Smooth muscle cell (in vitro differentiated cells): ENCODE results near the gene MC2R. TPM values are rescaled to one million over a fixed set of nuclear protein-coding genes. Genes with fewer than 3 reads are reported as not detected.

Experiments used
- DNase-seq: peaks from one replicate; lab custom pipeline; 2025; ENCODE audit not compliant: unreplicated experiment; lab: John Stamatoyannopoulos, UW
- H2AFZ ChIP-seq: fragments of 200-600 bp; sonication (generic); 2 replicates; pipeline ENCODE4 v1.6.0; 2016; ENCODE audit warnings: antibody characterized with exemption, low read depth, mild to moderate bottlenecking
- H3F3A ChIP-seq: fragments of 200-600 bp; sonication (generic); 2 replicates; pipeline ENCODE4 v1.6.0; 2017; ENCODE audit warnings: antibody characterized with exemption, low read depth
- H3K27ac ChIP-seq: fragments of 200-600 bp; sonication (generic); 2 replicates; pipeline ENCODE4 v1.5.1; 2016; ENCODE audit warnings: low read depth, mild to moderate bottlenecking
- H3K27me3 ChIP-seq: fragments of 200-600 bp; sonication (generic); 2 replicates; pipeline ENCODE4 v1.6.1; 2016; ENCODE audit warnings: low read depth, mild to moderate bottlenecking
- H3K36me3 ChIP-seq: fragments of 200-600 bp; sonication (generic); 2 replicates; pipeline ENCODE4 v1.5.1; 2016; ENCODE audit warnings: low read depth
- H3K4me1 ChIP-seq: fragments of 200-600 bp; sonication (generic); 2 replicates; pipeline ENCODE4 v1.5.1; 2016; ENCODE audit warnings: low read depth
- H3K4me2 ChIP-seq: fragments of 200-600 bp; sonication (generic); 2 replicates; pipeline ENCODE4 v1.6.0; 2016; ENCODE audit warnings: mild to moderate bottlenecking
- H3K4me3 ChIP-seq: fragments of 200-600 bp; sonication (generic); 2 replicates; pipeline ENCODE4 v1.5.1; 2016; ENCODE audit warnings: mild to moderate bottlenecking
- H3K79me2 ChIP-seq: fragments of 200-600 bp; sonication (generic); 2 replicates; pipeline ENCODE4 v1.6.0; 2016; ENCODE audit warnings: low read depth, mild to moderate bottlenecking
- H3K9ac ChIP-seq: fragments of 200-600 bp; sonication (generic); 2 replicates; pipeline ENCODE4 v1.6.0; 2016; ENCODE audit warnings: low read depth
- H3K9me3 ChIP-seq: fragments of 200-600 bp; sonication (generic); replicated peaks from 2 replicates; pipeline ENCODE4 v1.5.1; 2016; ENCODE audit warnings: low read depth
- H4K20me1 ChIP-seq: fragments of 200-600 bp; sonication (generic); 2 replicates; pipeline ENCODE4 v1.6.0; 2016; ENCODE audit warnings: low read depth
- WGBS: methylation state at CpG from one replicate; pipeline ENCODE4 v1.1.7; 2016; ENCODE audit warnings: low lambda C conversion rate; 5-methylcytosine and 5-hydroxymethylcytosine counted together
- polyA plus RNA-seq: library from polyadenylated mRNA; unstranded; fragments of >200 nt; fragmentation: Nextera tagmentation; extraction: Ambion mirVana; gene quantifications from 2 replicates; pipeline ENCODE4 v1.2.1, GENCODE V29; 2016
- total RNA-seq: library from RNA; depleted of rRNA; stranded (reverse); fragments of >200 nt; gene quantifications from 2 replicates; pipeline ENCODE4 v1.2.3, GENCODE V29; 2014
- TF ChIP-seq, protein P1 (sequence below): fragments of 200-600 bp; sonication (generic); IDR thresholded peaks from 2 replicates; pipeline ENCODE4 v1.5.1; 2017; ENCODE audit warnings: borderline replicate concordance, mild to moderate bottlenecking, antibody characterized with exemption; ENCODE audit not compliant: insufficient read depth, poor library complexity, severe bottlenecking

MC2R gene
- not detected in 2 replicates for total RNA-seq
- not detected in 2 replicates for polyA plus RNA-seq

DNA sequence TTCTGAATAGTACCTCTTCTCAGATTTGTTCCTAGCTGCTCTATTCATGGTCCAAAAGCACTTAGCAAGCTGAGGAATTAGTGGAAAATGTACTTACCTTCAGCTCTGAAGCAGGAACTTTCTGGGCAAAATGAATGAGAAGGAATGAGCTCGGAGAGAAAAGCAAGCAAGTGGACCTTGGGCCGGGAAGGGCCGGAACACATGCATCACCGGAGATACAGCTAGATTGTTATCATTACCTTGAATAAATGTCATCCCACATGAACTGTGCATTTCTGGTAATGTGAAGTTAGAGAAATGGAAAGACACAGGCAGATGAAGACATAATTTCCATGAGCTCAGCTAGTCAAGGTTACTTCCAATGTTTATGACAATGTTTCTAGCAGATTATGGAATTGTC lies at the start of gene MC2R:
MC2R (minus strand) TSS at position 146 of the 400 bp plus-strand sequence. CDS start 30,018 bp downstream, outside the sequence.
- H3K79me2 ChIP-seq, result no peaks in the 10 kb centered on the region
- WGBS, result 93% methylated on average over 4 of the region's 4 CpGs
- no peak within 1 kb of the TSS for H3K4me3 ChIP-seq
- no peak within 1 kb of the TSS for H3K4me2 ChIP-seq
- no peaks in the 10 kb centered on the region for H3K4me1 ChIP-seq
- no peak within 1 kb of the TSS for H3K27ac ChIP-seq
- TF ChIP-seq, protein P1, sequence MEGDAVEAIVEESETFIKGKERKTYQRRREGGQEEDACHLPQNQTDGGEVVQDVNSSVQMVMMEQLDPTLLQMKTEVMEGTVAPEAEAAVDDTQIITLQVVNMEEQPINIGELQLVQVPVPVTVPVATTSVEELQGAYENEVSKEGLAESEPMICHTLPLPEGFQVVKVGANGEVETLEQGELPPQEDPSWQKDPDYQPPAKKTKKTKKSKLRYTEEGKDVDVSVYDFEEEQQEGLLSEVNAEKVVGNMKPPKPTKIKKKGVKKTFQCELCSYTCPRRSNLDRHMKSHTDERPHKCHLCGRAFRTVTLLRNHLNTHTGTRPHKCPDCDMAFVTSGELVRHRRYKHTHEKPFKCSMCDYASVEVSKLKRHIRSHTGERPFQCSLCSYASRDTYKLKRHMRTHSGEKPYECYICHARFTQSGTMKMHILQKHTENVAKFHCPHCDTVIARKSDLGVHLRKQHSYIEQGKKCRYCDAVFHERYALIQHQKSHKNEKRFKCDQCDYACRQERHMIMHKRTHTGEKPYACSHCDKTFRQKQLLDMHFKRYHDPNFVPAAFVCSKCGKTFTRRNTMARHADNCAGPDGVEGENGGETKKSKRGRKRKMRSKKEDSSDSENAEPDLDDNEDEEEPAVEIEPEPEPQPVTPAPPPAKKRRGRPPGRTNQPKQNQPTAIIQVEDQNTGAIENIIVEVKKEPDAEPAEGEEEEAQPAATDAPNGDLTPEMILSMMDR, result no peak
- H3K36me3 ChIP-seq, result no peaks in the 10 kb centered on the region
- H3F3A ChIP-seq, result no peaks in the 10 kb centered on the region
- no peak within 1 kb of the TSS for H3K9ac ChIP-seq
- no peak for DNase-seq
- H3K27me3 ChIP-seq, result no peaks in the 10 kb centered on the region
- no peaks in the 10 kb centered on the region for H3K9me3 ChIP-seq
- H2AFZ ChIP-seq, result no peak within 1 kb of the TSS
- H4K20me1 ChIP-seq, result no peaks in the 10 kb centered on the region

DNA sequence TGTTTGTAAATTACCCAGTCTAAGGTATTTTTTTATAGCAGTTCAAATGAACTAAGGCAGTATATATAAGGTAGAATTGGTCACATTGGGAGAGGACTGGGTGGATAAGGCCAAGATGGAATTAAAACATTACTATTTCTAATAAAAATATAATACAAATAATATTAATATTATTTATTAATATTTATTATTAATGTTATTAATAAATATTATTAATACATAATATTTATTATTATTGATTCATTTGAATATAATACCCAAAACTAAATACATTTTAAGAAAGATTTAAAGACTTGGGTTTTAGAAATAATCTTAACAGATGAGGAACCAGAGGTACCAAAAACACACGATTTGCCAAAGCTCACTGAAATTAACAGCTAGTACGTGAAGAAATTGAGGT lies 30.5 kb upstream of the MC2R start:
- H3K9ac ChIP-seq, result no peak overlapping the region
- no peak overlapping the region for H3K4me3 ChIP-seq
- TF ChIP-seq, protein P1, result no peak
- no peaks in the 10 kb centered on the region for H3K27me3 ChIP-seq
- no peaks in the 10 kb centered on the region for H3K4me1 ChIP-seq
- WGBS, result 90% methylated on average over 2 of the region's 2 CpGs
- no peaks in the 10 kb centered on the region for H3K79me2 ChIP-seq
- no peaks in the 10 kb centered on the region for H3K36me3 ChIP-seq
- no peak overlapping the region for H2AFZ ChIP-seq
- no peaks in the 10 kb centered on the region for H3K9me3 ChIP-seq
- no peak overlapping the region for H3K4me2 ChIP-seq
- H3F3A ChIP-seq, result no peaks in the 10 kb centered on the region
- no peaks in the 10 kb centered on the region for H4K20me1 ChIP-seq
- no peak for DNase-seq
- H3K27ac ChIP-seq, result no peak overlapping the region

DNA sequence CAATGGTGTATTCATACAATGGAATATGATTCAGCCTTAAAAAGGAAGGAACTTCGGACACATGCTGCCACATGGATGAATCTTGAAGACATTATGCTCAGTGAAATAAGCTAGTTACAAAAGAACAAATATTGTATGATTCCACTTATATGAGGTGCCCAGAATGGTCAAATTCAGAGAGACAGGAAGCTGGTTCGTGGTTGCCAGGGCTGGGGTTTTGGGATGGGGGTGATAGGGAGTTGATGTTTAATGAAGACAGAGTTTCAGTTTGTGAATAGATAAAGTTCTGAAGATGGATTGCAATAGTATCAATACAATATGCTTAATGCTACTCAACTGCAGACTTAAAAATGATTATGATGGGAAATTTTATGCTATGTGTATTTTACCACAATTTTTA lies 28.0 kb upstream of the MC2R start:
- H3K9me3 ChIP-seq, result no peaks in the 10 kb centered on the region
- no peaks in the 10 kb centered on the region for H3F3A ChIP-seq
- TF ChIP-seq, protein P1, result no peak
- DNase-seq, result no peak
- H2AFZ ChIP-seq, result no peak overlapping the region
- H3K79me2 ChIP-seq, result no peaks in the 10 kb centered on the region
- 65% methylated on average over 2 of the region's 2 CpGs for WGBS
- no peaks in the 10 kb centered on the region for H3K36me3 ChIP-seq
- no peak overlapping the region for H3K9ac ChIP-seq
- no peak overlapping the region for H3K27ac ChIP-seq
- H3K27me3 ChIP-seq, result no peaks in the 10 kb centered on the region
- H3K4me2 ChIP-seq, result no peak overlapping the region
- no peaks in the 10 kb centered on the region for H3K4me1 ChIP-seq
- no peak overlapping the region for H3K4me3 ChIP-seq
- no peaks in the 10 kb centered on the region for H4K20me1 ChIP-seq

DNA sequence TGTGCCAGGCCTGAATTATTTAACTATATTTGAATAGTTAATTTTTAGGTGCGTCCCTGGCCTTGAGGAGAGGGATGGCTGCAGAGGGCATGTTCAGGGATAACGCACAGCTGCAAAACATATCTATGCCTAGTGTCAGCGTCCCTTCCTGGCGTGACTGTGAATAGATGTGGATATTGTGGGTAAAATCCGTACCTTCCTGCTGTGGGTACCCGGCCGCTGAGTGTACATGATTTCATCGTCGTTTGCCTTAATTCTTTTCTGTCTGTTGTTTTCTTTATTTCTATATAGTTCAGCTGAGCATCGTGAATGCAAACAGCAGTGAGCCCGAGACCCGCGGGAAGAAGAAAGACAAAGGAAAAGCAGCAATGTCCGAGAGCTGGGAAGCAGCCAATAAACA lies 25.0 kb upstream of the MC2R start:
- H3K9ac ChIP-seq, result no peak overlapping the region
- no peaks in the 10 kb centered on the region for H4K20me1 ChIP-seq
- TF ChIP-seq, protein P1, result no peak
- no peaks in the 10 kb centered on the region for H3K9me3 ChIP-seq
- DNase-seq, result no peak
- H3F3A ChIP-seq, result no peaks in the 10 kb centered on the region
- no peaks in the 10 kb centered on the region for H3K36me3 ChIP-seq
- no peaks in the 10 kb centered on the region for H3K4me1 ChIP-seq
- no peak overlapping the region for H2AFZ ChIP-seq
- no peak overlapping the region for H3K27ac ChIP-seq
- H3K79me2 ChIP-seq, result no peaks in the 10 kb centered on the region
- WGBS, result 94% methylated on average over 14 of the region's 14 CpGs
- H3K4me3 ChIP-seq, result no peak overlapping the region
- no peak overlapping the region for H3K4me2 ChIP-seq
- no peaks in the 10 kb centered on the region for H3K27me3 ChIP-seq
